Fibroblast of lung (primary cell): ENCODE data around the gene PUS7. TPM values are rescaled to one million over a fixed set of nuclear protein-coding genes. Genes with fewer than 3 reads are reported as not detected.
"Not testable (repeated sequence)": the region's sequence is repeated elsewhere in the genome, so short reads cannot be mapped to it uniquely, and the experiment has no call there.

Experiments
- DNase-seq, 2 donors: peaks; one replicate each; pipeline versions ENCODE4 v3.0.0 to v3.0.0-alpha.2; 2010; ENCODE audit warnings: low read depth in 2 of 2
- H2AFZ ChIP-seq: 2 replicates; pipeline ENCODE4 v1.5.1; 2012; ENCODE audit warnings: low read length, control low read depth, inconsistent platforms
- H3K27ac ChIP-seq: 2 replicates; pipeline ENCODE4 v1.5.1; 2011; ENCODE audit warnings: low read length, control low read depth; ENCODE audit not compliant: insufficient read depth
- H3K27me3 ChIP-seq: 2 replicates; pipeline ENCODE4 v1.5.1; 2011; ENCODE audit warnings: mild to moderate bottlenecking, low read length; ENCODE audit not compliant: control insufficient read depth, insufficient read depth
- H3K36me3 ChIP-seq: 2 replicates; pipeline ENCODE4 v1.5.1; 2011; ENCODE audit warnings: low read length; ENCODE audit not compliant: control insufficient read depth, insufficient read depth
- H3K4me1 ChIP-seq: 2 replicates; pipeline ENCODE4 v1.5.1; 2011; ENCODE audit warnings: low read length; ENCODE audit not compliant: control insufficient read depth, insufficient read depth; ENCODE audit errors: extremely low read depth
- H3K4me2 ChIP-seq: 2 replicates; pipeline ENCODE4 v1.5.1; 2011; ENCODE audit warnings: low read length, control low read depth; ENCODE audit not compliant: insufficient read depth; ENCODE audit errors: extremely low read depth
- H3K4me3 ChIP-seq, 4 experiments: fragments of 200-600 bp in 1 of 4; sonication (generic) in 1 of 4; replicated peaks in 1 of 4; 2 replicates each; pipeline ENCODE4 v1.5.1; 2011 to 2016; ENCODE audit warnings: low read length in 4 of 4, low read depth in 3 of 4, mild to moderate bottlenecking in 3 of 4, control low read depth in 2 of 4, inconsistent platforms in 1 of 4, mixed read lengths in 1 of 4; ENCODE audit not compliant: insufficient read depth in 1 of 4; ENCODE audit errors: control extremely low read depth in 1 of 4
- H3K79me2 ChIP-seq: 2 replicates; pipeline ENCODE4 v1.5.1; 2012; ENCODE audit warnings: mild to moderate bottlenecking, low read length, inconsistent platforms; ENCODE audit not compliant: control insufficient read depth, insufficient read depth
- H3K9ac ChIP-seq: 2 replicates; pipeline ENCODE4 v1.5.1; 2011; ENCODE audit warnings: mild to moderate bottlenecking, low read length, control low read depth; ENCODE audit not compliant: insufficient read depth
- H3K9me3 ChIP-seq: 2 replicates; pipeline ENCODE4 v1.5.1; 2012; ENCODE audit warnings: low read depth, low read length; ENCODE audit not compliant: control insufficient read depth, insufficient read depth
- H4K20me1 ChIP-seq: 2 replicates; pipeline ENCODE4 v1.5.1; 2011; ENCODE audit warnings: low read length; ENCODE audit not compliant: control insufficient read depth, insufficient read depth; ENCODE audit errors: extremely low read depth
- EZH2 ChIP-seq: IDR thresholded peaks from 2 replicates; pipeline ENCODE4 v1.5.1; 2012; ENCODE audit warnings: low read length, control low read depth, mild to moderate bottlenecking; ENCODE audit errors: missing control alignments
- polyA plus RNA-seq, 2 donors: library from polyadenylated mRNA; depleted of rRNA in 1 of 2; stranded (reverse) in 1 of 2; unstranded in 1 of 2; fragments of >200 nt; gene quantifications; 2 replicates each; pipeline ENCODE4 v1.2.1, GENCODE V29; 2011 to 2012; ENCODE audit warnings: missing spikeins in 1 of 2
- total RNA-seq: library from RNA; depleted of rRNA; stranded (reverse); fragments of >200 nt; gene quantifications from 2 replicates; pipeline ENCODE4 v1.2.1, GENCODE V29; 2014
- TF ChIP-seq, protein P1 (sequence below), 2 donors: IDR thresholded peaks in 1 of 2; conservative IDR thresholded peaks in 1 of 2; 1 replicate in 1 of 2; 2 replicates in 1 of 2; pipeline ENCODE4 v1.5.1; 2011 to 2012; ENCODE audit warnings: low read length in 2 of 2, control low read depth in 1 of 2, inconsistent platforms in 1 of 2, low read depth in 1 of 2, mild to moderate bottlenecking in 1 of 2

The PUS7 gene
- total and polyA plus RNA-seq, 2 donors (not counting 1 experiment from before 2014, with no cell fraction given), result 8.8 to 16.0 TPM

- no peaks in the 10 kb centered on the region for H3K9me3 ChIP-seq
- TF ChIP-seq EZH2, result no peak
- TF ChIP-seq, protein P1, sequence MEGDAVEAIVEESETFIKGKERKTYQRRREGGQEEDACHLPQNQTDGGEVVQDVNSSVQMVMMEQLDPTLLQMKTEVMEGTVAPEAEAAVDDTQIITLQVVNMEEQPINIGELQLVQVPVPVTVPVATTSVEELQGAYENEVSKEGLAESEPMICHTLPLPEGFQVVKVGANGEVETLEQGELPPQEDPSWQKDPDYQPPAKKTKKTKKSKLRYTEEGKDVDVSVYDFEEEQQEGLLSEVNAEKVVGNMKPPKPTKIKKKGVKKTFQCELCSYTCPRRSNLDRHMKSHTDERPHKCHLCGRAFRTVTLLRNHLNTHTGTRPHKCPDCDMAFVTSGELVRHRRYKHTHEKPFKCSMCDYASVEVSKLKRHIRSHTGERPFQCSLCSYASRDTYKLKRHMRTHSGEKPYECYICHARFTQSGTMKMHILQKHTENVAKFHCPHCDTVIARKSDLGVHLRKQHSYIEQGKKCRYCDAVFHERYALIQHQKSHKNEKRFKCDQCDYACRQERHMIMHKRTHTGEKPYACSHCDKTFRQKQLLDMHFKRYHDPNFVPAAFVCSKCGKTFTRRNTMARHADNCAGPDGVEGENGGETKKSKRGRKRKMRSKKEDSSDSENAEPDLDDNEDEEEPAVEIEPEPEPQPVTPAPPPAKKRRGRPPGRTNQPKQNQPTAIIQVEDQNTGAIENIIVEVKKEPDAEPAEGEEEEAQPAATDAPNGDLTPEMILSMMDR (conservative IDR thresholded peaks at IDR 0.05 in 1 of 2, IDR thresholded peaks at IDR 0.05 in 1 of 2; ENCODE audit: low read depth in 1 of 2, low read length in 2 of 2), result no peak
- no peaks in the 10 kb centered on the region for H3K4me1 ChIP-seq
- no peaks in the 10 kb centered on the region for H3K27me3 ChIP-seq
- H3K79me2 ChIP-seq, result no peaks in the 10 kb centered on the region
- H3K27ac ChIP-seq, result no peak overlapping the region
- no peak overlapping the region for H3K4me3 ChIP-seq
- H3K9ac ChIP-seq, result no peak overlapping the region
- no peaks in the 10 kb centered on the region for H3K36me3 ChIP-seq
- H2AFZ ChIP-seq, result no peak overlapping the region
- no peak for DNase-seq
- H4K20me1 ChIP-seq, result no peaks in the 10 kb centered on the region
- no peak overlapping the region for H3K4me2 ChIP-seq
Observed at GRCh38 chr7:105413887-105414437, 108.1 kb downstream of the PUS7 start.

- H3K9ac ChIP-seq, H3K27me3 ChIP-seq, H3K9me3 ChIP-seq, H3K4me2 ChIP-seq, H3K27ac ChIP-seq, H3K36me3 ChIP-seq, H3K4me3 ChIP-seq, DNase-seq, H2AFZ ChIP-seq, H3K79me2 ChIP-seq, H3K4me1 ChIP-seq, H4K20me1 ChIP-seq: not testable (repeated sequence)
Observed at GRCh38 chr7:105410774-105411173, 111.3 kb downstream of the PUS7 start.

DNA sequence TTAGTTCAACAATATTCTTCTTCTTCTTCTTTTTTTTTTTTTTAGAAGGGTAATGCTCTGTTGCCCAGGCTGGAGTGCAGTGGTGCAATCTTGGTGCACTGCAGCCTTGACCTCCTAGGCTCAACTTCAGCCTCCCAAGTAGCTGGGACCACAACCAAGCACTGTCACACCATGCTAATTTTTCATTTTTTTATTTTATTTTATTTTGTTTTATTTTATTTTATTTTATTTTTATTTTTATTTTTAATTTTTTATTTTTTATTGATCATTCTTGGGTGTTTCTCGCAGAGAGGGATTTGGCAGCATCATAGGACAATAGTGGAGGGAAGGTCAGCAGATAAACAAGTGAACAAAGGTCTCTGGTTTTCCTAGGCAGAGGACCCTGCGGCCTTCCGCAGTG, 112.3 kb downstream of the PUS7 start:
- not testable (repeated sequence) for H3K27me3 ChIP-seq, DNase-seq, H3K4me1 ChIP-seq, H3K36me3 ChIP-seq, H3K27ac ChIP-seq, H3K4me2 ChIP-seq, H2AFZ ChIP-seq, H3K9ac ChIP-seq, H4K20me1 ChIP-seq, H3K79me2 ChIP-seq, H3K4me3 ChIP-seq, H3K9me3 ChIP-seq

GRCh38 chr7:105408791-105409410, 113.2 kb downstream of the PUS7 start:
- DNase-seq, result no peak
- no peak overlapping the region for H3K27ac ChIP-seq
- H3K27me3 ChIP-seq, result no peaks in the 10 kb centered on the region
- H2AFZ ChIP-seq, result no peak overlapping the region
- no peaks in the 10 kb centered on the region for H3K36me3 ChIP-seq
- no peaks in the 10 kb centered on the region for H4K20me1 ChIP-seq
- H3K4me2 ChIP-seq, result no peak overlapping the region
- no peak overlapping the region for H3K9ac ChIP-seq
- no peak overlapping the region for H3K4me3 ChIP-seq
- H3K9me3 ChIP-seq, result no peaks in the 10 kb centered on the region
- no peaks in the 10 kb centered on the region for H3K79me2 ChIP-seq
- TF ChIP-seq, protein P1 (conservative IDR thresholded peaks at IDR 0.05 in 1 of 2, IDR thresholded peaks at IDR 0.05 in 1 of 2; ENCODE audit: low read depth in 1 of 2, low read length in 2 of 2), result no peak
- no peak for TF ChIP-seq EZH2
- H3K4me1 ChIP-seq, result no peaks in the 10 kb centered on the region
